Measurements from ENCODE around the gene BCAS3.
"Not testable (repeated sequence)": the region's sequence is repeated elsewhere in the genome, so short reads cannot be mapped to it uniquely, and the experiment has no call there.

BCAS3 gene

DNA sequence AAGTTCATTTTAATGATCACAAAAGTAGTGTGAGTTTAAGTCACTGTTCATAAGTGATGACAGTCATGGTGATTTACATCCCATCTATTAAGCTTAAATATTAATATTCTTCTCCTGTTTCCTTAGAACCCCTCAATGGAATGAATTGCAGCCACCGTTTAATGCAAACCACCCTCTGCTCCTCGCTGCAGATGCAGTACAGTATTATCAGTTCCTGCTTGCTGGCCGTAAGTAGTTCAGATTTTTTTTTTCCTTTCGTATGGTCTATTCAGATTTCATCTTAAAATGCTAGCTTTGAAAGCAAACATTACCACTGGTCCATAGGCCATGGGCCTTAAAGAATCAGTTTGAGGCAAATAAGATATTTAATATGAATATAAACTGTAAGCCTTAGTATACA lies 363.0 kb downstream of the BCAS3 start:
- DNase-seq (ENCODE audit: low read depth): no peak
- TF ChIP-seq, protein P1, sequence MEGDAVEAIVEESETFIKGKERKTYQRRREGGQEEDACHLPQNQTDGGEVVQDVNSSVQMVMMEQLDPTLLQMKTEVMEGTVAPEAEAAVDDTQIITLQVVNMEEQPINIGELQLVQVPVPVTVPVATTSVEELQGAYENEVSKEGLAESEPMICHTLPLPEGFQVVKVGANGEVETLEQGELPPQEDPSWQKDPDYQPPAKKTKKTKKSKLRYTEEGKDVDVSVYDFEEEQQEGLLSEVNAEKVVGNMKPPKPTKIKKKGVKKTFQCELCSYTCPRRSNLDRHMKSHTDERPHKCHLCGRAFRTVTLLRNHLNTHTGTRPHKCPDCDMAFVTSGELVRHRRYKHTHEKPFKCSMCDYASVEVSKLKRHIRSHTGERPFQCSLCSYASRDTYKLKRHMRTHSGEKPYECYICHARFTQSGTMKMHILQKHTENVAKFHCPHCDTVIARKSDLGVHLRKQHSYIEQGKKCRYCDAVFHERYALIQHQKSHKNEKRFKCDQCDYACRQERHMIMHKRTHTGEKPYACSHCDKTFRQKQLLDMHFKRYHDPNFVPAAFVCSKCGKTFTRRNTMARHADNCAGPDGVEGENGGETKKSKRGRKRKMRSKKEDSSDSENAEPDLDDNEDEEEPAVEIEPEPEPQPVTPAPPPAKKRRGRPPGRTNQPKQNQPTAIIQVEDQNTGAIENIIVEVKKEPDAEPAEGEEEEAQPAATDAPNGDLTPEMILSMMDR (IDR thresholded peaks at IDR 0.05; ENCODE audit: insufficient read depth, low read depth, low read length, missing control alignments): no peak
- H3K4me3 ChIP-seq (ENCODE audit: low read length): no peak overlapping the region

DNA sequence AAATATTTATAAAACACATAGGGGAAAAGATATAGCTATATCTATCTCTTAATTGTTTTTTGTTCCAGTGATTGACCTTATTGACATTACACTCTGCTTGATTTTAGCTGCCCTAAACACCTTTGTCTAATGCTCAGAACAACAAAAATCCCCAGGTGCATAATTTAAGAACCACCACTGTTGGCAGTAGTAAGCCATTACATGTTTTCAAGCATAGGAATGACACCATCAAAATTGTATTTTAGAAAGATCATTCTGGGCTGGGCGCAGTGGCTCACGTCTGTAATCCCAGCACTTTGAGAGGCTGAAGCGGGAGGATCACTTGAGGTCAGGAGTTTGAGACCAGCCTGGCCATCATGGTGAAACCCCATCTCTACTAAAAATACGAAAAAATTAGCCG lies 364.7 kb downstream of the BCAS3 start:
- DNase-seq (ENCODE audit: low read depth); H3K4me3 ChIP-seq (ENCODE audit: low read length): not testable (repeated sequence)

DNA sequence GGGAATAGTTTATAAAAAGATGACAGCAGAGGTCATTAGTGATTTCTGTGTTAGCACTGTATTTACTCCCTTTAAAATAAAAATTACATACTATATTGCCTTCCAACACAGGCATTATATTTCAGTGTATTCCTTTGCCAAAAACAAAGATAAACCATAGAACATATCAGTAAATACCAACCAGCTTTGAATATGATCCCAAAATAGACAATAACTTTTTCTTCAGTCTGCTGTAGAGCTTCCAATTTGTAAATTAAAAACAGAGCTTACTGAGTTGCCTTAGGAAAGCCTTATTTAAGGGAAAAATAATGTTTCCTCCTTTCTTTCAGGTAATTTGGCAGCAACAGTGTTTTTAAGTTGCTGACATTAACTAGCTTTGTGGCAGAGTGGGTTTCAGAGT lies 369.9 kb downstream of the BCAS3 start:
- TF ChIP-seq, protein P1 (IDR thresholded peaks at IDR 0.05; ENCODE audit: insufficient read depth, low read depth, low read length, missing control alignments): no peak
- H3K4me3 ChIP-seq (ENCODE audit: low read length): no peak overlapping the region
- no peak for DNase-seq (ENCODE audit: low read depth)

DNA sequence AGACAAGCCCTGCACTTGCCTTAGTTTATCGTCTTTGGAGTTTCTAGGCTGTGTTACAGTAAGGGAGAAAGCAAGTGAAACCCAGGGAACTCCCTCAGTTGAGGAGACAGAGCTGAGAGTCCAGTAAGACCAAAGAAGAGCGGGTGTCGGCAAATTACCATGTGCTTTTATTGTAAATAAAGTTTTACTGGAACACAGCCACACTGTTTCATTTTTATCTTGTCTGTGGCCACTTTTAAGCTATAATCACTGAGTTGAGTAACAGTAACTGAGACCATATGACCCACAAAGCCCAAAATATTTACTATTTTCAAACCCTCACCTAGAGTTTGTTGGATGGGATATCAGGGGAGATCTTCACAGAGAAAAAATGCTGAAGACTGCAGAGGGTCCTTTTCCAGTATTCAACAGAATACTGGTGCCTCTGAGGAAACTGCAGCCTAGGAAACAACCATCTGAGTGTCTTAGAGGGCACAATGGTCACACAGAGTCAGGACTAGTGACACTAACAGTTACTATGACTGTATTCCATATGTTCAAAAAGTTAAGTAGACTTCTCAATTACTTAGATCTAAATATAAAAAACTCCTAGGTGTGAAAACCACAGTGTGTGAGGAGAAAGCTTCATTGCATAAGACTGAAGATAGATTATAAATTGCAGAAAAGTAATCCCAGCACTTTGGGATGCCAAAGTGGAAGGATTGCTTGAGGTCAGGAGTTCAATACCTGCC lies 370.9 kb downstream of the BCAS3 start:
- TF ChIP-seq, protein P1 (IDR thresholded peaks at IDR 0.05; ENCODE audit: insufficient read depth, low read depth, low read length, missing control alignments): no peak
- no peak overlapping the region for H3K4me3 ChIP-seq (ENCODE audit: low read length)
- no peak for DNase-seq (ENCODE audit: low read depth)

DNA sequence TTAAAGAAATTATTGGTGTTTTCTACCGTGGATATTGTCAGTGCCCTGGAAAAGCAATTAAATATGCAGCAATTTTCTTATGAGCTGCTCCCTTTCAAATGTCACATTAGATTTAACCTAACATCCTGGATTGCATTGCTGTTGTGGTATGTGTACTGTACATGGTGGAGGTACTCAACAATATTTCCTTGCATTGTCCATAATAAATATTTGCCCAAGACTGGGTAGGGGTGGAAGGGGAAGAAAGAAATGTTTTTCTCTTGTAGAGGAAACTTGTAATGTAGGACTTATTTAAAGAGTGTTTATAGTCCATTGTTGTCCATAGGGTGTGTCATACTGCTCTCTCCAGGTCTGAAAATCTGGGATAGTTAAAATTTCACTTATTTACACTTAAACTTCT lies 375.8 kb downstream of the BCAS3 start:
- TF ChIP-seq, protein P1 (IDR thresholded peaks at IDR 0.05; ENCODE audit: insufficient read depth, low read depth, low read length, missing control alignments): no peak
- DNase-seq (ENCODE audit: low read depth): no peak

DNA sequence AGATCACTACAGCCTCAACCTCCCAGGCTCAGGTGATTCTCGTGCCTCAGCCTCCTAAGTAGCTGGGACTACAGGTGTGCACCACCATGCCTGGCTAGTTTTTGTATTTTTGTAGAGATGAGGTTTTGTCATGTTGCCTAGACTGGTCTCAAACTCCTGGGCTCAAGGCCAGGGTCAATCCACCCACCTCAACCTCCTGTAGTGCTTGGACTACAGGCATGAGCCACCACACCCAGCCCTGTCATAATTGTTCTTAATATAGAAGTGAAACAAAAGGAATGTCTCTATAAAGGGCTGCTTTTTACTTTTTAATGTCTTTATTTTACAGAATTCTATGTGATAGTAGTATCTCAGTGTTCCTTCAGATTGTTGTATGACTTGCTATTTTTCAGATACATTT lies 376.8 kb downstream of the BCAS3 start:
- H3K4me3 ChIP-seq (ENCODE audit: low read length): no peak overlapping the region
- DNase-seq (ENCODE audit: low read depth): no peak
- TF ChIP-seq, protein P1 (IDR thresholded peaks at IDR 0.05; ENCODE audit: insufficient read depth, low read depth, low read length, missing control alignments): no peak

More for the DNA sequence above, 375.8 kb downstream of the BCAS3 start:
- no peak overlapping the region for H3K4me3 ChIP-seq (ENCODE audit: low read length)

DNA sequence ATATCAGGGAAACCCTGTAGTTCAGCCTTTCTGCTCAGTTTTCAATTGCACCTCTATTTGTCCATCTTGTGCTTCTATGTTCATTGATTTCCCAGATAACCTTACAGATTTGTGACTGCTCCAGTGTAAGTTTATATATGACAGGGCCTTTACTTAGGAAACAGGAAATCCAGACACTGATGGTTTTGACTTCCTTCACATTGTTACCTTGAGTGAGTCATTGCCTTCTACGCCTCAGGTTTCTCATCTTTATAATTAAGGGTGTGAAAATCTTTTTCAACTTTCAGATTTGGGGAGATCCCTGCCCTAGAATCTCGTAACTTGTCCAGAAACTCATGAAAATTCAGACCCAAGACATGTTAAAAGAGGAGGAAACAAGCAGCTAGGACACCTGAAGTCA lies 379.6 kb downstream of the BCAS3 start:
- TF ChIP-seq, protein P1 (IDR thresholded peaks at IDR 0.05; ENCODE audit: insufficient read depth, low read depth, low read length, missing control alignments): no peak
- no peak overlapping the region for H3K4me3 ChIP-seq (ENCODE audit: low read length)

More for the DNA sequence above, 379.6 kb downstream of the BCAS3 start:
- DNase-seq (ENCODE audit: low read depth): peak; percentile 64
